Muscle layer of duodenum (tissue), 2 donors: Measurements from ENCODE around the gene C1orf35.
A peak's percentile ranks its signal among the peaks of the same experiment; 100 is the strongest.

Source experiments
- H3K27ac ChIP-seq: one replicate; pipeline ENCODE4 v1.7.0; 2013; ENCODE audit warnings: mild to moderate bottlenecking, low read length
- H3K27me3 ChIP-seq: one replicate; pipeline ENCODE4 v1.7.0; 2013; ENCODE audit warnings: low read depth, mild to moderate bottlenecking, control low read depth, low read length
- H3K36me3 ChIP-seq, 2 donors: one replicate each; pipeline ENCODE4 v1.7.0; 2013; ENCODE audit warnings: low read length in 2 of 2, control low read depth in 1 of 2, mild to moderate bottlenecking in 1 of 2; ENCODE audit not compliant: insufficient read depth in 2 of 2, control insufficient read depth in 1 of 2
- H3K4me1 ChIP-seq, 2 donors: one replicate each; pipeline ENCODE4 v1.7.0; 2013; ENCODE audit warnings: low read length in 2 of 2, mild to moderate bottlenecking in 2 of 2, control low read depth in 1 of 2, moderate library complexity in 1 of 2; ENCODE audit not compliant: insufficient read depth in 2 of 2, control insufficient read depth in 1 of 2
- H3K4me3 ChIP-seq, 2 donors: one replicate each; pipeline ENCODE4 v1.7.0; 2013; ENCODE audit warnings: low read length in 2 of 2, low read depth in 1 of 2, mild to moderate bottlenecking in 1 of 2
- H3K9me3 ChIP-seq, 2 donors: one replicate each; pipeline ENCODE4 v1.7.0; 2013; ENCODE audit warnings: low read length in 2 of 2, control low read depth in 1 of 2, mild to moderate bottlenecking in 1 of 2; ENCODE audit not compliant: control insufficient read depth in 1 of 2
- donor health status: healthy.

The C1orf35 gene

GRCh38 chr1:228147768-228148167, 44.6 kb upstream of the C1orf35 start:
- Histone ChIP-seq H3K27ac (no peak overlapping the region), H3K9me3 (no peaks in the 10 kb centered on the region), H3K36me3 (peaks cover 4 to 25% of the 10 kb centered on the region in 2 donors), H3K4me1 (peaks cover 11 to 53% of the 10 kb centered on the region in 2 donors), H3K27me3 (no peaks in the 10 kb centered on the region), H3K4me3 (no peak overlapping the region)

- no peak overlapping the region for H3K4me3 ChIP-seq
- H3K27me3 ChIP-seq: no peaks in the 10 kb centered on the region
- H3K27ac ChIP-seq: no peak overlapping the region
- H3K36me3 ChIP-seq: peaks cover 4 to 25% of the 10 kb centered on the region in 2 donors
- no peaks in the 10 kb centered on the region for H3K9me3 ChIP-seq
- H3K4me1 ChIP-seq: peaks cover 15 to 57% of the 10 kb centered on the region in 2 donors
Observed at GRCh38 chr1:228147151-228147693, 44.1 kb upstream of the C1orf35 start.

DNA sequence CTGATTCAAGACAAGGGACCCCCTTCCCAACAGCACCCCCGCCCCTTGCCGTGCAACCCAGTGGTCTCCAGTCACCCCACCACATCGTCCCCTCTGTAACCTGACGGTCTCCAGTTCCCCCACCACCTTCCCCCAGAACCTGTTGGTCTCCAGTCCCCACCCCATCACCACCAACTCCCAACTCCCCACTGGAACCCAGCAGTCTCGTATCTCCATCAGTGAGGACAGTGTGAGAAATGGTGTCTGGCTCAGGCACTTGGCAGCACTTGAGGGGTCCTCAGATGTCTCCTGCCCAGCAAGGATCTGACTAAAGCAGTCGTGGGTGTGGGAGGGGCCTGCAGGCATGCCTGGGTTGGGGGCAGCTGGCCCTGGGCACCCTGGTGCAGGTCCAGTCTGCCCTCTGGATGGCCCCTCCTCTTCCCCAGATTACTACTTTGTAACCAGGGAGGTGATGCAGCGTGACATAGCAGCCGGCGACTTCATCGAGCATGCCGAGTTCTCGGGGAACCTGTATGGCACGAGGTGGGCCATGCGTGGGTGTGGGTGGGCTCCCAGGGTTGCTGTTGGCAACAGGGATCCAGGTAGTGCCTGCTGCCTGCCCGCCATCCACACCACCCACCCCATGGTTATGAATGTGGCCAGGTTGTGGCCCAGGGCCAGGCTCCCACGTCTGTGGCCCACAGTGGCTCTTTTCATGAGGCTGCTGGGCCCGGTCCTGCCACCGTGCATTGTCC, 43.5 kb upstream of the C1orf35 start:
- Histone ChIP-seq H3K9me3 (no peaks in the 10 kb centered on the region), H3K27ac (no peak overlapping the region), H3K27me3 (no peaks in the 10 kb centered on the region), H3K36me3 (peaks cover 4 to 25% of the 10 kb centered on the region in 2 donors), H3K4me1 (peaks cover 21 to 57% of the 10 kb centered on the region in 2 donors), H3K4me3 (no peak overlapping the region)

DNA sequence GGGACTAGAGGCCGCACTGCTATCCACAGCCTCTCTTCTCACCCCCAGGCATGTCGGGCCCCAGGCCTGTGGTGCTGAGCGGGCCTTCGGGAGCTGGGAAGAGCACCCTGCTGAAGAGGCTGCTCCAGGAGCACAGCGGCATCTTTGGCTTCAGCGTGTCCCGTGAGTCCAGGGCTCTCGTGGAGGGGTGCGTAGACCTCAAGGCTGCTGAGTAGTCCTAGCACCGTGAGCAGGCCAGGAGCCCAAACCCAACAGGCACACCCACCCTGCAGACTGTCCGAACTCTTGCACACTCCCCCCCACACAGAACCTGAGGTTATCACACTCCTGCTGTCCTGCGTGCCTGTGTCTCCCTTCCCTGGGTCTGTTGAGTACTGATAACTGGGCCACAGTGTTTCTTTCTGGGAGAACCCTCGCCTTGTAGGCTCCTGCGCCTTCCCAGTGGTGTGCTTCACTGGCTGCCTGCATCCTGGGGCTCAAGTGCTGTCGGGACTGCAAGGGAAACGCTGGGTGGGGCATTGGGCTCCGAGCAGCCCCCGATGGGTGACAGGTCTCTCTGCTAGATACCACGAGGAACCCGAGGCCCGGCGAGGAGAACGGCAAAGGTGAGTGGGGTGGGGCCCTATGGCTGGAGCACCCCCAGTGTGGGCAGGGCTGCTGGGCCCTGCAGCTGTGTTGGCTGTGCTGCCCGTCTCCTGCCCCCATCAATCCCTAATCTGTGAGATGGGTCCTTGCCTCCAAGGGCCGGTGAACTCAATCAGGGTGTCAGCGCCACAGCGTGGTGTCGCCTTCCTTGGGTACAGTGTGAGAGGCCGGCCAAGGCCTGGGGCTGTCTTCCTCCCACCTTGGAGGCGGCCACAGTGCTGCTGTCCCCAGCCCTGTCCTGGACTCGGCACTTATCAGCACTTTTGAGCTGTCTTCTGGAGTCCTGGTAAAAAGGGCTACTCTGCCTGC, 42.6 kb upstream of the C1orf35 start:
- no peak overlapping the region for H3K27ac ChIP-seq
- peaks cover 13 to 58% of the 10 kb centered on the region in 2 donors for H3K4me1 ChIP-seq
- H3K36me3 ChIP-seq: peaks cover 4 to 25% of the 10 kb centered on the region in 2 donors
- no peaks in the 10 kb centered on the region for H3K9me3 ChIP-seq
- no peak overlapping the region for H3K4me3 ChIP-seq
- no peaks in the 10 kb centered on the region for H3K27me3 ChIP-seq

DNA sequence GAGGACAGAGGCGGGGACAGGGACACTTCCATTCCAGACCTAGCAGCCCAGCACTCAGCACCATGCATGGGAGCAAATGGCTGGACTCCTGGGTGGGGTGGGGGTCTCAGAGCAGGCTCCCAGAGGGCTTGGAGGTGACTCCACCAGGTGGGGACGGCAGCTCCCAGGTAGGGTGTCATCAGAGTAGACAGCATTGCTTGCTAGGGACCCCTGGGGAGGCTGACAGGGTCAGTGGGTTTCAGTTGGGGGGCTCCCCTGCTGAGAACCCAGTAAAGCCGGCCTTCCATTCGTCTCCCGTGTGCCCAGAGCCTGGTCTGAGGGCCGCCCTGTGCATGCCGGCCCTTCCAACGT, 41.8 kb upstream of the C1orf35 start:
- peaks cover 4 to 29% of the 10 kb centered on the region in 2 donors for H3K36me3 ChIP-seq
- no peak overlapping the region for H3K27ac ChIP-seq
- no peaks in the 10 kb centered on the region for H3K9me3 ChIP-seq
- H3K4me1 ChIP-seq: peaks cover 12 to 51% of the 10 kb centered on the region in 2 donors
- no peak overlapping the region for H3K4me3 ChIP-seq
- H3K27me3 ChIP-seq: no peaks in the 10 kb centered on the region

- Histone ChIP-seq H3K4me3 (no peak overlapping the region), H3K27ac (no peak overlapping the region), H3K9me3 (no peaks in the 10 kb centered on the region), H3K36me3 (peaks cover 4 to 29% of the 10 kb centered on the region in 2 donors), H3K4me1 (peaks cover 12 to 45% of the 10 kb centered on the region in 2 donors), H3K27me3 (no peaks in the 10 kb centered on the region)
Observed at GRCh38 chr1:228144193-228144992, 41.3 kb upstream of the C1orf35 start.

DNA sequence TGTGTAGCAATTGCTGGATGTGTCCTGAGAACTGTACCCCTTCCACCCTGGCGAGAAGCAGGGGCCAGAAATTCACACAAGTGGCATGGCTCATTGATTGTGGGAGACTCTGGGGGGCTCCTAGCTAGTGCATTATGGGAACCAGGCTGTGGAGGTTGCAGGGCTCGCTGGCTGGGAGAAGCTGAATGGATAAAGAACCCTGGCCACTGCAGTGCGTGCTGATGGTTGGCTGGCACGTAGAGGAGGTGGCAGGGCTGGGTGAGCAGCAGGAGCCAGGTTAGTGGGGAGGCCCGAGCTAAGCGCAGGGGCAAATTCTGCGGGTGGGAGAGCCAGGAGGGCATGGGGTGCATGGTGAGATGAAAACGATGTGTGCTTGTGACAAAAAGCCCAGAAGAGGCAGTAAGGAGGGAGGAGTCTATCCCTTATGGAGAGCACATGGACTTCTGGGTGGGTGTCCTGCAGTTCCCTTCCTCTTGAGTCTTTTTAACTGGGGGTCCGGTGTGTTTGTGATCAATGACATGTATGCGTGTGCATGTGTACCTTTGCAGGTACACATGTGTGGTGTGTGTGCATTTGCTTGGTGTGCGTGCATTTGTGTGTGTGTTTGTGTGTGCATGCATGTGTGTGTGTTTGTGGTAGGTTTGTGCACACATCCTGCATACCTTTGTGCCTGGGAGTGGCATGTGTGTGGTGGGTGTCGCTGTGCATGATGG, 40.5 kb upstream of the C1orf35 start:
- Histone ChIP-seq H3K4me3 (no peak overlapping the region), H3K27ac (no peak overlapping the region), H3K27me3 (no peaks in the 10 kb centered on the region), H3K36me3 (peaks cover 4 to 29% of the 10 kb centered on the region in 2 donors), H3K4me1 (peaks cover 12 to 38% of the 10 kb centered on the region in 2 donors), H3K9me3 (no peaks in the 10 kb centered on the region)

GRCh38 chr1:228142701-228143136, 39.6 kb upstream of the C1orf35 start:
- peaks cover 12 to 38% of the 10 kb centered on the region in 2 donors for H3K4me1 ChIP-seq
- H3K4me3 ChIP-seq: peak overlapping the region in 1 of 2 donors; percentile 92
- H3K27me3 ChIP-seq: no peaks in the 10 kb centered on the region
- H3K36me3 ChIP-seq: peaks cover 2 to 20% of the 10 kb centered on the region in 2 donors
- H3K9me3 ChIP-seq: no peaks in the 10 kb centered on the region
- peak overlapping the region; percentile 92 for H3K27ac ChIP-seq

GRCh38 chr1:228142155-228142691, 39.1 kb upstream of the C1orf35 start:
- H3K27me3 ChIP-seq: no peaks in the 10 kb centered on the region
- H3K4me3 ChIP-seq: peak overlapping the region; percentile 89 to 92
- H3K4me1 ChIP-seq: peaks cover 12 to 38% of the 10 kb centered on the region in 2 donors
- H3K9me3 ChIP-seq: no peaks in the 10 kb centered on the region
- H3K27ac ChIP-seq: peak overlapping the region; percentile 92
- H3K36me3 ChIP-seq: peaks cover 0 to 20% of the 10 kb centered on the region in 2 donors
